Measurements from ENCODE around the gene YPEL4.

- TF ChIP-seq MAX (IDR thresholded peaks at IDR 0.05) (no peak), RAD21 (IDR thresholded peaks at IDR 0.05; ENCODE audit: low read depth) (no peak), TCF12 (IDR thresholded peaks at IDR 0.05; ENCODE audit: low read depth) (no peak)
Observed at GRCh38 chr11:57675176-57675941, 25.6 kb upstream of the YPEL4 start.
